COR-L47 (cell line): ENCODE results near the gene TBC1D21.

Experiments used
- DNase-seq: peaks from one replicate; lab custom pipeline; 2025; lab: John Stamatoyannopoulos, UW

The TBC1D21 gene

DNA sequence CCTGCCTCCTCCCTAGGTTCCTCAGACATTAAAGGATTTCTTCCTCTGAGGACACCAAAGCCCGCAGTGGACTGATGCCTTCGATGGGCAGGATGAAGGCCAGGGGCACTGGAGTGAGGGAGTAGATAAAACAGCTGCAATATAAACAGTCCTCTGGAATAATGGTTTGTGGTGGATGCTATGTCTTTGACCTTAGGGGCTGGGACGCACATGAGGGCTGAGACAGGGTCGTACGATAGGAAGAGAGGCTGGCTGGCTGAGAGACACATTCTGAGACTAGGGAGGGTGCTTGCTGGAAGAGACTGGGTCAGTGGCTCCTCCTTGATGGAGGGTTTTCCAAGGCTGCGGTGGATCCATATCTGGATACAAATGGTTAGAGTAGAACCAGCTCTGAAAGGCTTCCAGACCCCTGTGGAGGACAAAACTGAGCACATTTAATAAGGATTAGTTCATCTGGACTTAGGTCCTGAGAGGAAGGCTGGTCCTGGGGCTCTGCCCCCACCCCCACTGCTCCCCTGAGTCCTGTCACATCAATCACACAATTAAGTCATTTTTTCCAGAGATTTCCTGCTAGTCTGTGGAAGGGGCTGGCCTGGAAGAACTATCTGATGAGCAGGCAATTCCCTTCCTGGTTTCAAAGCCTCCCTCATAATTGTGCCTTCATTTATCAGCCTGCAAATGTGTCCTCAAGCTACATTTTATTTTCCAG lies 15.8 kb downstream of the TBC1D21 start:
- no peak for DNase-seq

DNA sequence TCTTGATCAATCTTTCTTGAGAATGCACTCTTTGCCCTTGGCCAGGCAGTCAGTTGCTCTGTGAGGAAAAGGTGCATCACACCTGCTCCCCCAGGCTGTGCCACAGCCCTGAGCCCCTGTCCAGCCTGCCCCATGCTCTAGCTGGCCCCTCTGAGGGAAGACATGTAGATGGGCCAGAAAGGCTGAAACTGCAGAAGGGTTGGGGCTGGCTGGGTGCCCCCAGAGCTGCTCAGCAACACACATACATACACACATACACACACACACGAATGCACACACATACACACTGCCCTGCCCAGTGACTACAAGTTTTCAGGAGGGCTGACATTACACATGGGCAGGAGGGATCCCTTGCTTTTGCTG lies 16.4 kb downstream of the TBC1D21 start:
- DNase-seq: no peak

- DNase-seq: no peak
Observed at GRCh38 chr15:73891328-73892315, 18.3 kb downstream of the TBC1D21 start.

GRCh38 chr15:73892446-73893226 lies 19.3 kb downstream of the TBC1D21 start:
- no peak for DNase-seq

DNA sequence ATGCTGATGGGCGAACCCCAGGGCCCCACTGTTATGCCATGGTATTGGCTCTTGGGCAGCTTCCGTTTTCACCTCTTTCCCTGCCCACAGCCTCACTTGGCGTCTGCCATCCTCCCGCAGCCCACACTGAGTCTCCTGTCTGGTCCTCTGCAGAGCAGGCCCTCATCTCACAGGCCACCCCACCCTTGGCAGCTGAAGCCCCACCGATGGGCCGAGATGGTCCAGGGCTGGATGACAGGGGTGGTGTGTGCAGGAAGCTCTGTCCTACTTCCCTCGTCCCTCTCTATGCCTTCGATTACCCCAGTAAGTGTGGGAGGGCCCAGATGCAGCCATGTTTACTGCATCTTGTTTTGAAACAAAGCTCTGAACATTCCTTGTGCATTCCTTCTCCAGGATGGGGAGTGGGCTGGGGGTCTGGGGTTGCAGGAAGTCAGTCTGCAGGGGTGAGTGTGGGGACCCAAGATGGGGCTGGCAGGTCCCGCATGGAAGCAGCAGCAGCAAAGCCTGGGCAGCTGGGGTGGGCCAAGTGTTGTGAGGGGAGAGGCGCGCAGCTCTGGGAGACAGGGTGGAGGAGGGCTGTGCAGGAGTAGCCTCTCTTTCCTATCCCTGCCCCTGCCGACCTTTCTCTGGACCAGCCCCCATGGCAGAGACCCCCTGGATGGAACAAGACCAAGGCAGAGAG lies 20.9 kb downstream of the TBC1D21 start:
- DNase-seq: no peak

DNA sequence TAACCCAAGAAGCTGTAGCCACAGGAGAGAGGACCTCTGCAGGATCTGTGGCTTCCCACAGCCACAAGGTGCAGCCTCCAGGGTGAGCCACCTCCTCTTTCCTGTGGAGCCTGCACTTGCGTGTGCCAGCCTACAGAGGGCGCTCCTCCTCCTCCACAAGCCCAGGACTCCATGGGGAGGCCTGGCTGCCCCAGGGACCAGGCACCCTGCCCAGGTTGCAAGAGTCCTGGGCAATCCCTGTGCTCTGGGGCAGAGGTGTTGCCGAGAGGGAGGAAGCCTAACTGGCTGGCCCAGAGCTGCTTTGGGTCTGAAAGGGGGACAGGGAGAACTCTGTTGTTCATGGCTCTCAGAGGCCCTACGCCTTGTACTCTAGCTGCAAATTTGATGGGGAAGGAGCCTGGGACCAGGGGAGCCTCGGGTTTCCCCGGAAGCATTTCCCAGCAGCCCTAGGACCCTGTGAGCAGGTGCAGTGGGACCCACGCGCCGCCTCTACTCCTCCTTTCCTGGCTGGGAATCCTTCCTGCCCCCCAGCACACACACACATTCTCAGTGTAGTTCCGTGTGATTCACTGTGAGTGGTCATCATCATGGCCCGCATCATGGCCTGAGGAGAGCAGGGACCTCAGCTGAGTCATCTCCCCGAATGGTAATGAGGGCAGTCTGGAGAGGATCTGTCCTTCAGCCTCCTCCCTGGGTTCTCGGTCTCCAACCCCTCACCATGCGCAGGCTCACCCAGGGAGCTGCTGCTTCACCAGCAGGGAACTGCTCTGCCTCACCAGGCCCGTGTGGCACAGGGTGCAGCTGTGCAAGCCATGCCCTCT lies 24.3 kb downstream of the TBC1D21 start:
- DNase-seq: no peak

- DNase-seq: no peak
Observed at GRCh38 chr15:73899197-73900094, 26.1 kb downstream of the TBC1D21 start.

- DNase-seq: no peak
Observed at GRCh38 chr15:73900095-73900712, 26.8 kb downstream of the TBC1D21 start.

- no peak for DNase-seq
Observed at GRCh38 chr15:73901126-73901810, 27.9 kb downstream of the TBC1D21 start.

DNA sequence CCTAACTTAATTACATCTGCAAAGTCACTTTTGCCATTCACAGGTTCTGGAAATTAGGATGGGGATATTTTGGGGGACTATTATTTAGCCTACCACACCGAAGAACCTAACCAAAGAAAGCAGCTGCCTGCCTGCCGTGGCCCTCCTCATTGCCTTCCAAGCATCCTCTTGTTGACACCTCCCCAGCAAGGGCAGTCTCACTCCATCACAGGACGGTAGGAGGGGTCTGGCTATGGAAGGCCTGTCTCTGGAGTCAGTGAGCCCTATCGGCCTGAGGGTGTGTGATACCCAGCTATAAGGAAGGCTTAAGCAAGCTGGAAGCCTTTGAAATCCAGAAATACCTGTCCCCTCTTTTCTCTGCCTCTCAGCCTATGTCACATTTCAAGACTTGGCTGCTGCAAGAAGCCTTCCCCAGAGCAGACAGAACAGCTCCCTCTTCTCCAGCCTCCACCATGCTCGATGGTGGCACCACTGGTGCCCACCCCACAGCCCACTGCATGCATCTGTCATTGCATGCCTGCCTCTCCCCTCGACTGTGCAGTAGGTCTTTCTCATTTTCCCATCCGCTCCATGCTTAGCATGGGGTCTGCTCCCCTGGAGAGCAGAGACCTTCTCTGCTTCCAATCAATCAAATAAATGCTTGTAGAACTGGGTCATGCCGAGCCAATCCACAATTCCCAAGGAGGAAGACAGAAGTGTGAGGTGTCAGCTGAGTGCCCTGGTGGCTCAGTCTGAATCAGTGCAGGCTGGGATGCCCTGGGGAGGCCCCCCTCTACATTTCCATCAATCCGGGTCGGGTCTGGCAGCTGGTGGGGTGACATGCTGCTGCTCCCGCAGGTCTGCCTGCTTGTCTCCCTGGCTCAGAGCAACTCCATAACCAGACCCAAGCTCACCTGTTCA lies 29.0 kb downstream of the TBC1D21 start:
- DNase-seq: no peak

DNA sequence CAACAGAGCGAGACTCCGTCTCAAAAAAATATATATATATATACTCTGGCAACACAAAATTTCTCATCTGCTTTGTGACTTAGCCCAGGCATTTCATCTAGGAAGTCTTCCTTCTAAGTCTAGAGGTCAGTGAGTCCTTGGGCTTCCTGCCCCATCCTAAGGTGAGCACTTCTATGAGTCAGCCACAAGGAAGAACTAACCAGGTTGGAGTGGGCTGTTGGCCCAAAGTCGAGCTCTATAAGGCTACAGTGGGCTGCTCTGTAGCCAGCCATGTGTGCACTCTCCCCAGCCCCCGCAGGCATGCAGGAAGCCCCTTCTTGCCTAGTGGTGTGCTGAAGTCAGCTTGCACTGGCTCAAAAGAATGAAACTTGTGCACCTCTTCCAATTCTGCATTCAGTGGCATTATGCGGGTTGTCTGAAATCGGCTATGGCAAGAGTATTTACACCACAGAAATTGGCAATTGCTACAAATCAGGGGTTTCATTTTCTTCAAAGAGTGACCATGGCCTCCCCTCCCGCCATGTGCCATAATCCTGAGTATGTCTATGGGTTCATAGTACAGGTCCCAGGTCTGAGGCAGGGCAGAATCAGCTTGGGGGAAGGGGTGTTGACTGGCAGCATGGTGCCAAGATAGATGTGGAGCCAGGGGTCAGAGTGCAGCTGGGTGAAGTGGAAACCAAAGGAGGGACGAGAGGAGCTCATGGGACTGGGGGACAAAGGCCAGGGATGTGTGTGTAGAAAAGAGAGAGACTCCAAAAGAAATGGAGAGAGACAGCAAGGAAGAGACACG lies 30.9 kb downstream of the TBC1D21 start:
- no peak for DNase-seq

- DNase-seq: no peak
Observed at GRCh38 chr15:73905225-73905827, 32.0 kb downstream of the TBC1D21 start.

GRCh38 chr15:73906346-73907034 lies 33.1 kb downstream of the TBC1D21 start:
- no peak for DNase-seq

- no peak for DNase-seq
Observed at GRCh38 chr15:73907035-73907408, 33.7 kb downstream of the TBC1D21 start.

DNA sequence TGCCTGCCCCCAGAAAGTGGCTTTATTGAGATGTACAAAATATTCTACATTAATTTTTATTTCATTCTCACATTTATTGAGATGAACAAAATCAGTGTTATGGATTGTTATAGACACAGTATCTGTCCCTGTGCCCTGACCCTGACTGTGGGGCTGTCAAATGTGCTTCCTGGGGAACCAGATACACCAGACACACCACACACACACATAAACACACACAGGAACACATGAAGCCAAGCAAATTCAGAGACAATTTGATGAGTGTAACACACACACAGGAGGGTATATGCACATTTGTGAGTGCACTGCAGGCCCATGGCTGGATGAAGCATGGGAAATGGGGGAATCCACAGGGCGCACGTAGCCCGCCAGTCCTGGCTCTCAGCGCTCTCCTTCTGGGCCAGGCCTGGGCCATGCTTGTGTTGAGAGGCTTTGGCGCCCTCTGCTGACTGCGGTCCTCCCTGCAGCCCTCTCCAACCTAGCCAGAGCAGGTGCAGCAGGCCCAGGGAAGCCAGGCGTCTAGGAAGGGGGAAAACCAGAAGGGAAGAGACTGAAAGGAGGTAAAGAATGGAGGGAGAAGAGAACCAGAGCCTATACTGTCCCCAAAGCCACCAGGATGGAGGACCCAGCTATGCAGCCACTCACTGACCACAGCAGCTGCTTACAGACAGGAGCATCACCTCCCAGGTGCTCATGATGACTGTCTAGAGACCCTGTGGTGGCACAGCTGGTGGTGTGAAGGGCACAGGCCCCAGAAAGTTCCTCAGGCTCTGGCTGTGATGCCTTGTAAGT lies 34.9 kb downstream of the TBC1D21 start:
- peak; percentile 68 for DNase-seq
